ENCODE data around the gene GPX4.
"Not testable (repeated sequence)": the region's sequence is repeated elsewhere in the genome, so short reads cannot be mapped to it uniquely, and the experiment has no call there.

The GPX4 gene

DNA sequence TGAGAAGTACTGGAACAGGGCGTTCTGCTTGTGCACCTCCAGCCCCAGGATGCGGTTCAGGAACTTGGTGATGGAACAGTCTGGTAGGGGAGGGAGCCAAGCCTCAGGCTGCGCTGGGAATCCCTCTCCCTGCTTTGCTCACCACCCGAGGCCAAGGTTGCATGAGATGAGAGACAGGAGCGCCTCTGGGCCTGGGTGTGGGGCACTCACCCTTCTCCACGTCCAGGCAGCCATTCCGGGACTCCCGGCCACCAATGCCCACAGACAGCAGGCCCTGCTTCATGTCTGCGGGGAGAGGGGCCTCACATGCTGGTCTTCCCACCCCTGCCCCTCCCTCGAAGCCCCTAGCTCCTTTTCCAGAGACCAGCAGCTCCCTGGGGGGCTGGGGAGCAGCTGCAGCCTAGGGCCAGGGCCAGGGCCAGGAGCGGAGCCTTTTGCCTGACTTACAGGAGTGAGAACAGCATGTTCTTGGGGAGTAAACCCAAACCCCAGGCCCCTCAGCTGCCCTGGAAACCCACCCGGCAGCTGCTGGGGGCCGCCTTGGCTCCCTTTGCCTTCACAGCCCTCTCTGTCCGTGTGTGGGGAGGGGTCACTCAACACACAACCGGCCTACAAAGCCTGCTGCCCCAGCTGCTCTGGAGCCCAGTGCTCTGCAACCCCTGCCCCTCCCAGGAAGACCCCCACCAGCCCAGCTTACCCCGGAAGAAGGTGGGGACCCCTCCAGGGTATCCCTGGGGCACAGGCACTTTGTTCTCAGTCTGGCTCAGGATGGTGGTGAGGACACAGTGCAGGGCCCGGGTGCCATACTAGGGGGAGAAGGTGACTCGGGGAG lies 7.2 kb downstream of the GPX4 start:
- H3K4me3 ChIP-seq (ENCODE audit: low read length): no peak overlapping the region
- DNase-seq (ENCODE audit: low read depth): no peak
- TF ChIP-seq, protein P1, sequence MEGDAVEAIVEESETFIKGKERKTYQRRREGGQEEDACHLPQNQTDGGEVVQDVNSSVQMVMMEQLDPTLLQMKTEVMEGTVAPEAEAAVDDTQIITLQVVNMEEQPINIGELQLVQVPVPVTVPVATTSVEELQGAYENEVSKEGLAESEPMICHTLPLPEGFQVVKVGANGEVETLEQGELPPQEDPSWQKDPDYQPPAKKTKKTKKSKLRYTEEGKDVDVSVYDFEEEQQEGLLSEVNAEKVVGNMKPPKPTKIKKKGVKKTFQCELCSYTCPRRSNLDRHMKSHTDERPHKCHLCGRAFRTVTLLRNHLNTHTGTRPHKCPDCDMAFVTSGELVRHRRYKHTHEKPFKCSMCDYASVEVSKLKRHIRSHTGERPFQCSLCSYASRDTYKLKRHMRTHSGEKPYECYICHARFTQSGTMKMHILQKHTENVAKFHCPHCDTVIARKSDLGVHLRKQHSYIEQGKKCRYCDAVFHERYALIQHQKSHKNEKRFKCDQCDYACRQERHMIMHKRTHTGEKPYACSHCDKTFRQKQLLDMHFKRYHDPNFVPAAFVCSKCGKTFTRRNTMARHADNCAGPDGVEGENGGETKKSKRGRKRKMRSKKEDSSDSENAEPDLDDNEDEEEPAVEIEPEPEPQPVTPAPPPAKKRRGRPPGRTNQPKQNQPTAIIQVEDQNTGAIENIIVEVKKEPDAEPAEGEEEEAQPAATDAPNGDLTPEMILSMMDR (conservative IDR thresholded peaks at IDR 0.05; ENCODE audit: low read depth, low read length): no peak

DNA sequence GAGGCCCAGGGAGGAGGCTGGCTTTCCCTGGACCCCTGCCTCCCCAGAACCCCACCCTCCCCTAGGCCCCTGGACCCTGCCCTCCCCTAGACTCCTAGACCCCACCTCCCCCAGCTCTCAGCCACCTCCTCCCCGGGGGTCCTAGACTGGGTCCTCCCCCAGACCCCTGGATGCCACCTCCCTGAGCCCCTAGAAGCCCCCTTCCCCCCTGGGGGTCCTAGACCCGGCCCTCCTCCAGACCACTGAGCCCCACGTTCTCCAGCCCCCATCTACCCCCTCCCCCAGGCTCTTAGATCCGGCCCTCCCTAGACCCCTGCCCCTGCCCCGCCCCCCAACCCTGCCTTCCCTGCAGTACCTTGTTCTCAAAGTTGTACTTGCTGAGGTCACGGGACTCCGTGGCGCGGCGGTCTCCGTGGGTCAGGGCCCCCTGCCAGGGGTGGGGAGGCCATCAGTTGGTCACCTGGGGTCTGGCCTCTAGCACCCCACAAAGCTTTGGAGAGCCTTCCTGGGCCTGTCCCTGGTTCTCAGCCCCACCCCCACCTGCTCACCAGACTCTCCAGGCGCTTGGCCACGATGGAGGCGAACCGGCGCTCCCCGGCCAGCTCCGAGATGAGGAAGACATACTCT lies 8.0 kb downstream of the GPX4 start:
- TF ChIP-seq, protein P1 (conservative IDR thresholded peaks at IDR 0.05; ENCODE audit: low read depth, low read length): no peak
- no peak overlapping the region for H3K4me3 ChIP-seq (ENCODE audit: low read length)

DNA sequence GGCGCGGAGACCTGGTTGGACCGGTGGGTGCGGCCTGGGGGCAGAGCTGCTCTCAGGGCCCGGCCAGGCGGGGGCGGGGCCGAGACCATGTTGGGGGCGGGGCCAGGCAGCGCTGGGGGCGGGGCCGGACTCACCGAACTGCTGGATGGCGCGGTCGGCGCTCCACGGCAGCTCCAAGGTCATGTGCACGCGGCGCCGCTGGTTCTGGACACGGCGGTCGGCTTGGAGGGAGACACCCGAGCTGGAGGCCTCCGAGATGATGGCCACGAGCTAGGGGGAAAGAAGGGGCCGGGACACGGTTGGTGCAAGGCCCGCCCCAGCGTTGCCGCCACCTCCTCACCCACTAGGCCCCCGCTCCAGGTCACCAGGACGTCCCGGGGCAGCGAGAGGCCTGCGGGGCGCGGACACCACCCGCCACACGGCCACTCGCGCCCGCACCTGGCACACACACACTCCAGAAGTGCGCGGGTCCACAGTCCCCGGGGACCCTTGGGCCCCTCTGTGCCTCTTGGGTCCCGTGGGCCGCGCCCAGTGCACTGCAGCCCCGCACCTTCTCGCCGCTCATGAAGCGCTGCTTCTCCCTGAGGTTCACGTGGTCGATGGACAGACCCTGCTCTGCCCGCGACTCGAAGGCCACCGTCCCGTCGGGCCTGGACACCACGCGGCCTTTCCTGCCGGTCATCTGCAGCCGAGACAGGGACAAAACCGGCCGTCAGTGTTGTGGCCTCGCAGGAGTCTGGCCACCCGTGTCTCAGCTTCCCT lies 8.7 kb downstream of the GPX4 start:
- TF ChIP-seq, protein P1 (conservative IDR thresholded peaks at IDR 0.05; ENCODE audit: low read depth, low read length): no peak

More for the DNA sequence above, 8.0 kb downstream of the GPX4 start:
- DNase-seq (ENCODE audit: low read depth): no peak

DNA sequence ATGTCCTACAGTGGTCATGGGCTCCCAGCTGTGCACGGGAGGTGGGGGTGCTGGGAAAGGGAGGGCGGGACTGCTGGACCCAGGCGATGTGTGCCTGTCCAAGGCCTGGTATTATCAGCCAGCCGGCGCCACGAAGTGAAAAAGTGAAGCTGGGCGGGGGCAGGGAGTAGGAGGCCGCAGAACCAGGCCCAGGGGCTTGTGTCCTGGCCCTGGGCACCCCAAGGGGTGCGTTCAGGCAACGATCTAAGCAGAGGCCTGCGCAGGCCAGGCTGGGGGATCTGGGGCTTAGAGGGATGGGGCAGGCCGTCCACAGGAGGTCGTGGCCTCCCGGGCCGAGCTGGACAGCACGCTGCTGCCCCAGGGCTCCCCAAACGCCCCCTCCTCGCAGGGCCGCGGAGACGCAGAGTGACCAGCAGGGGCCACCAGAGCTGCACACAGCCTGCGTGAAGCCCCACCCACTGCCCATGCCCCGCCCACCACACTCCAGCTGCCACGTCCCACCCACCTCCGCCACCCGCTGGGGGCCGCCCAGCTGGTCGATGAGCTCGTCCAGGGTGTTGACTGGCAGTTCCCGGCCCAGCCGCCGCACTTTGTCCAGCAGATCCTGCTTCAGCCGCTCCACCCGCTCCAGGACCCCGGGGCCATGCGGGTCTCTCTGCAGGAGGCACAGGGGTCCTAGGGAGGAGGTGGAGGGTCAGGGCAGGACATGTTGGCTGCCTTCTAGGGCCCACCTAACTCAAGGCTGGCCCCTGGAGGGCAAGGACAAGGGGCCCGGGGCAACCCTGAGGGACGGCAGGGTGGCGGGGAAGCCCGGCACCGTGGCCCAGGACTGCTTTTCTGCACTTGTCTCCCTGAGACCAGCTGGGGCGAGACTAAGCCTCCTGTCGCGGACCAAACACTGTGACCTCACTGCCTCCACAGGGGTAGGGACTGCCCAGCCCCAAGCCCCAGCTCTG lies 9.5 kb downstream of the GPX4 start:
- no peak overlapping the region for H3K4me3 ChIP-seq (ENCODE audit: low read length)
- TF ChIP-seq, protein P1 (conservative IDR thresholded peaks at IDR 0.05; ENCODE audit: low read depth, low read length): peak; percentile 79
- peak; percentile 60 for DNase-seq (ENCODE audit: low read depth)

More for the DNA sequence above, 8.7 kb downstream of the GPX4 start:
- DNase-seq (ENCODE audit: low read depth): no peak
- no peak overlapping the region for H3K4me3 ChIP-seq (ENCODE audit: low read length)

DNA sequence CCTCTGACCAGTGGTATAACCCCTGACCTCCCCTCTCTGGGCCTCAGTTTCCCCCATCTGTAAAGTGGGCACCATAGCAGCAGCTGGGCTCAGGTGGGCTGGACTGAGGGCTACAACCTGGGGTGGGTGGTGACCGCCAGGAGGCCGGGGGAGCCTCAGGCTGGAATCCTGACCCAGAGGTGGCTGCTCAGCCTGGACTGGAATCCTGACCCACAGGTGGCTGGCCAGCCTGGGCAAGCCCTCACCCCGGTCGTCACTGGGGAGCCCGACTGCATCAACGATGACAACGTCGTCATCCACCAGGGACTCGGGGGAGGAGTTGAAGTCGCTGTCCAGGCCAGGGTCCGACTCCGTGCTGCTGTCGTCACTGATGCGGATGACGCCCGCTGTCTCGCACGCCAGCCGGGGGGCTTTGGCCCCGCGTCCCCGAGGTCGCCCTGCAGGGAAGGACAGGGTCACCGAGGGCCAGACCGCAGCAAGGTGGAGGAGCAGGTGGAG lies 10.2 kb downstream of the GPX4 start:
- TF ChIP-seq, protein P1 (conservative IDR thresholded peaks at IDR 0.05; ENCODE audit: low read depth, low read length): no peak
- DNase-seq (ENCODE audit: low read depth): no peak
- no peak overlapping the region for H3K4me3 ChIP-seq (ENCODE audit: low read length)

DNA sequence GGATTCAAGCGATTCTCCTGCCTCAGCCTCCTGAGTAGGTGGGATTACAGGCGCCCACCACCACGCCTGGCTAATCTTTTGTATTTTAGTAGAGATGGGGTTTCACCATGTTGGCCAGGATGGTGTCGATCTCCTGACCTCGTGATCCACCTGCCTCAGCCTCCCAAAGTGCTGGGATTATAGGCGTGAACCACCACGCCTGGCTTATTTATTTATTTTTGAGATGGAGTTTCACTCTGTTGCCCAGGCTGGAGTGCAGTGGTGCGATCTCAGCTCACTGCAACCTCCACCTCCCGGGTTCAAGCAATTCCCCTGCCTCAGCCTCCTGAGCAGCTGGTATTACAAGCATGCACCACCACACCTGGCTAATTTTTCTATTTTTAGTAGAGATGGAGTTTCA lies 10.9 kb downstream of the GPX4 start:
- DNase-seq (ENCODE audit: low read depth); H3K4me3 ChIP-seq (ENCODE audit: low read length): not testable (repeated sequence)

Data from retinal pigment epithelial cell (primary cell).